Activated T-helper 1 cell treated with Interleukin-2 at 50 U/mL for 16 hours (primary cell): ENCODE results near the gene SLC6A5.

ENCODE experiments used
- DNase-seq: peaks from one replicate; pipeline ENCODE4 v3.0.0-alpha.2; 2020; ENCODE audit warnings: low read depth

The SLC6A5 gene

DNA sequence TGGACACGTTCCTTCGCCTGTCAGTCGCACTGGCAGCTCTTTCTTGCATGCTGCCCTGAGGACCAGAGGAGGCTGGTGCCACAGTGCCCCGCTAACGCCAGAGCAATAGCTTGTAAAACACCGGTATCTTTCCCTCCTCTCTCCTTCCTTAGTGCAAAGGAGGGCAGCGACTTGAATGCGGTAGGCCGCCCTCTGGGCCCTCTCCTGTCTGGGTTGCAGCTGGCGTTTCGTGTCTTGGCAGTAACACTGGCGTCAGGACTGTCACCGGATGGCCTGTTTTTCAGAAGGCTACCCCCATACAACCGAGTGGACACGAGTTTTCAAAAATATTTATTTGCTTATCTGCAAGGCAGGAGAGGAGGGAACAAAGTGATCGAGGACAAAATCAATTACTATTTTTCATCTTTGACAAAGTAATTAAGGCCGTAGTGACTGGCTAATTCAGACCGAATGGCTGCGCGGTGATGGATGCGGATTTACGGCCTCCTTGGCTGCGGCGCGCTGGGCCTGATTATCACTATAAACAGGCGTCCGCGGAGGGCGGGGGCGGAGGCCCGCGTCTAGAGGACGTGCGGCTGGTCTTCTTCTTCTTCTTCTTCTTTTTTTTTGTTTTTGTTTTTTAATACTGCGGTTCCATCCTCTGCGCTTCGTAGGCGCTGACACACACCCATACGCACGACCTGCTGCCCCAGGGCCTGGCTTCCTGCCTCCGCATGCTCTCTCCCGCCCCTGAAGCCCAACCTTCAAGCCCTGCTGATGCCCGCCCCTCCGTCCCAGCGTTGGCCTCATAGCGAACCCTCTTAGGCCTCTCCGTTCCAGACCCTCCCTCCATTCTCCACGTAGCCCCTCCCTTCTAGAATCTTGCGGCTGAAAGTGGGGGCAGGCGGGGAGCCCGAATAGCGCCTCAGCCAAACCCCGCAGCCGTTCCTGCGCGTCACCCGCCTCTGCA, 2.9 kb upstream of the SLC6A5 start:
- DNase-seq, result no peak

DNA sequence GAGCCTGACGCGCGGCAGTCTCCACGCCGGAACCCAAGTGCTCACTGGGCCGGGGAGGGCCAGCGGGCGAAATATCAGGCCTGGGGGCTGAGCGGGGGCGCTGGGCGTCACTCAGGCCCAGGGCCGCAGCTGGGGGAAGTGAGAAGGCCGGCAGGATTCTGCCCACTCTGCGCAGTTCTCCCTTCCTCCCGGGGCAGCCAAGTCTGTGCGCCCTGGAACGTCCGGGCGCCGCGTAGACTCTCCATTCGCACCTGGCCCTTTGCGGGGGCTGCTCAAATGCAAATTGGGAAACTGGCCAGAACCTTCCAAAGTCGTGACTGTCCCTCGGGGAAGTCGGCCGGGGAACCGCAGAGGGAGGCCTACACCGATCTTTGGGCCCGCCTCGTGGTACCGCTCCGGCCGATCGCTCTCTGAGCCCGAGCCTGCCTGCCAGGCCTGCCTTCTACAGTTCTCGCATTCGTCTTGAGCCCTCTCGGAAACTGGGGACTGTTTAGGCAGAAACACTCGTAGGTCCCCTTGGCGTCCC, 2.2 kb upstream of the SLC6A5 start:
- DNase-seq, result no peak

DNA sequence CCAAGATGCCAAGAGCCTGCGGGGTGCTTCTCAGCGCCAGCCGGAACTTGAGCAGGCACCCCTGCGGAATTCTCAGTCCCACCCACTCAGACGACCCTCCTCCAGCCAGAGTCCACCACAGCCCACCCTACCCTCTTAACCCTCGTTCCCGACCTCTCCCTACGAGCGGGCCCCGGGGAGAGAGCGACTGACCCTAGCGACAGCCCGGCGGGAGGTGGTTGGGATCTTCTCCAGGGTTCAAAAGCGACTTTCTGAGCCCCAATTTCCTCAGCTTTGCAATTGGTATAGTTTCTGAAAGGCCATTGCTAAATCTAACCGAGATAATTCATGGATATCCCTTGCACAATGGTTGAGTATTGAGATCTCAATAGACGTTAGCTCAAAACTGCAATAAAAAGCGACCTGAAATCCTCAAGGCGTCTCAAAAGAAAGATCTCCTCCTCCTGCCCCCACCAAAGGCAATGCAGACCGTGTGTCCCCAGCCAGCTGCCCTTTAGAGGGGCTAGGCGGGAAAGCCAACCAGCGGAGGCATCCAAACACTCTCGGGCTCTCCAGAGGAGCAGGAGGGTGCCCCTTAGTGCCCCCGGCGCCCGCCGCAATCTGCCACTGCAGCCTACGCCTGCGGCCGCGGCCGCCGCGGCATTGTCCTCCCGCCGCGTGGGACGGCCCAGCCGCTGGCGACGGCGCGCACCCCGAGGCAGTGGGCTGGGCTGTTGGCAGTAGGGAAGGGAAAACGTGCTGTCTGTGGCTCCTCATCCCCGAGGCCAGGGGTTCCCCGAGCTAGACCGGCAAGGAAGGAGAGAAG, 1.5 kb upstream of the SLC6A5 start:
- DNase-seq, result no peak

GRCh38 chr11:20598492-20598891, 916 bp upstream of the SLC6A5 start:
- DNase-seq, result no peak

- no peak for DNase-seq
Observed at GRCh38 chr11:20600020-20600346, 575 bp downstream of the SLC6A5 start.

DNA sequence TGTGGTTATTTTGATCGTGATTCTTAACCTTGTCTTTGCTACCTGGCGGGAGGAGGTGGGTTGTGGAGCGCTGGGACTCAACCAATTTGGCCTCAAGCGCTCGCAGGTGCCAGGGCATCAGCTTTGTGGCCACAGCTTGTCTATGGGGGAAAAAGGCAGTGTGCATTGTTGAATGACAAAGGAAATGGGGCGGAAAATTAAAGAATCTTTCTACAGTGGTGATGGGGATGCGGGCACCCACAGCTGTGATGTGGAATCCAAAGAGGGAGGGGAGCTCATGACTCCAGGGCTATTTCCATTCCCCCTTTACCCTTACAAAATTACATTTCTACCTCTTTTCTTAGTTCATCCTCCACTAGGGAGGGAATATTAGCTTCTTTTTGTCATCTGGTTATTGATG, 1.1 kb downstream of the SLC6A5 start:
- no peak for DNase-seq

- DNase-seq, result no peak
Observed at GRCh38 chr11:20601221-20601914, 2.0 kb downstream of the SLC6A5 start.

DNA sequence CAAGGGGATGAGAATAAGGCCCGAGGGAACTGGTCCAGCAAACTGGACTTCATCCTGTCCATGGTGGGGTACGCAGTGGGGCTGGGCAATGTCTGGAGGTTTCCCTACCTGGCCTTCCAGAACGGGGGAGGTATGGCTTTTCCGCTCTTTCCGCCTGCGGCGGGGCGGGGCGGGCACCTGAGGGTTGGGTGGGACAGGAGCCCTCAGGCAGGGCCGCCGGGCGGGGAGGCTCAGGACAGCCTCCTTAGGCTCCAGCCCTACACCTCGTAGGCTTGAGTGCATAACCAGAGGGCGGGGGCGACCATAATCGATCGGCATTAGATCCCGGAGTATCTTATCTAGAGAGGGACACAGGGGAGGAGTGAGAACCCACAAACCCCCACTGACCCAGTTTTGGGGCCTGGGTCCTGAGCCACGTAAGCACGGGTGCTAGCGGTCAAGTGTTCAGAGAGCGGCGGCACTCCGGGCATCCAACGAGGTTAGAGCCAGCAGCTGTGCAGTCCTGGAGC, 4.9 kb downstream of the SLC6A5 start:
- no peak for DNase-seq

- no peak for DNase-seq
Observed at GRCh38 chr11:20604864-20605601, 5.6 kb downstream of the SLC6A5 start.

GRCh38 chr11:20605602-20606091, 6.2 kb downstream of the SLC6A5 start:
- no peak for DNase-seq

DNA sequence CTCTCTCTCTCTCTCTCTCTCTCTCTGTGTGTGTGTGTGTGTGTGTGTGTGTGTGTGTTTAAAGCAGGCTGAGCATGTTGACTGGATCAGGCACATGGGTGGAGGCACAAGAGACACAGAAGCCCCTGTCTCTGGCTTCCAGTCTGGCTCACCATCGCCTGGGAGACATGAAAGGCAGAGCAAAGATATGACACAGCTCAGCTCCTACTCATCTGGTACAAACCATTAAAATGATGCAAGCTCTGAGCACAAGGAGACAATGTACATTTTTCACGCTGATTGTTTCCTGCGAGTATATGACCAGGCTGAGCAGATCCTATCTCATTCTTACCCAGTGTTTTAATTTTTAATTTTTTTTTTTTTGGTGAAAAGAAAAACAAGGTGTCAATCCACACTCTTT, 9.5 kb downstream of the SLC6A5 start:
- no peak for DNase-seq

- peak; percentile 13 for DNase-seq
Observed at GRCh38 chr11:20609727-20610707, 10.6 kb downstream of the SLC6A5 start.

- no peak for DNase-seq
Observed at GRCh38 chr11:20610825-20611224, 11.4 kb downstream of the SLC6A5 start.

DNA sequence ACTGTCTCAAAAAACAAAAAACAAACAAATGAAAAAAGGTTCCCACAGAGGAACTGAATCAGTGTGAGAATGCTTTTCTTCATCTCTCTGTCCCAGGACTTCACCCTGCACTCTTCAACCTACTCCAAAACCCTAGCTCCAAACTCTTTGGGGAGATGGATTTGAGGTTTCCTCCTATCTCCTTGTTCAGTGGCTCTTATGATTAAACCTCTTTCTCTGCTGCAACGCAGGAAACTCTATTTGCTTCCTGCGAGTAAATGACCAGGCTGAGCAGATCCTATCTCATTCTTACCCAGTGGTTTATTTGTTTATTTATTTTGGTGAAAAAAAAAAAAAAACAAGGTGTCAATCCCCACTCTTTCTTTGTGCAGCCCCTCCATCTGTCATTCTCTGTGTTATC, 12.0 kb downstream of the SLC6A5 start:
- no peak for DNase-seq

DNA sequence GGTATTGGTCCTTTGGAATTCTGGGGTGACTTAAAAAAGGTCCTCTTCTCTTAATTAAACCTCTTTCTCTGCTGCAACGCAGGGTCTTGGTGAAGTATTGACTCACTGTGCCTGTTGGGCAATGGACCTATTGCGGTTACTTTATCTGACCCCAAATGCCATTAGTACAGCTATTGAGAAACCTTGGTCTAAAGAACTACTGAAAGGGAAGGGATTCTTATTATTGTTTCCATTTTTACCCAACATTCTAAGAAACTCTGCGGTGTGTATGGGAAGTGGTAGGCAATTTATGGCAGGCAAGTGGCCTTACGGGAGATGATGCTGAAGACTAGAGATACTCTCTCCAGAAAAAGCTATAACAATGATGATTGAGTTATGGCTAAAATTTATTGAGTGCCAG, 12.5 kb downstream of the SLC6A5 start:
- DNase-seq, result no peak

GRCh38 chr11:20612416-20612815, 13.0 kb downstream of the SLC6A5 start:
- no peak for DNase-seq

DNA sequence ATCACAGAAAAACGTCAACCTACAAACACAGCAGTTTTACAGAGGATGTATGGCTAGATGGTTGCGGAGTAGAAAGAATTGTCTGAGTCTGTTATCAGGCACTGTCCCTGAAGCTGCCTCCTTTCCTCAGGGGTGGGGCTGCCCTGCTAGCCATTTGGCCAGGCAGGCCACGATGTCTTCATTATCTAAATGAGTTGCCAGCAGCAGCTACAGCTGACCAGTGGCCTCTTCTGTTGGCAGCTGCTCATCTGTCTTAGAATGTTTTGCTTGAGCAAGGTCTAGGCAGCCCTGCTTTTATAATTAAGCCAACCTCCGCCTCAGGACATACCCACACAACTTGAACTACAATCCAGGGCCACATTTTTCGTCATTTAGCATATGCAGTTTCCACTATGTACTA, 17.5 kb downstream of the SLC6A5 start:
- DNase-seq, result no peak

- no peak for DNase-seq
Observed at GRCh38 chr11:20617346-20618005, 18.1 kb downstream of the SLC6A5 start.

DNA sequence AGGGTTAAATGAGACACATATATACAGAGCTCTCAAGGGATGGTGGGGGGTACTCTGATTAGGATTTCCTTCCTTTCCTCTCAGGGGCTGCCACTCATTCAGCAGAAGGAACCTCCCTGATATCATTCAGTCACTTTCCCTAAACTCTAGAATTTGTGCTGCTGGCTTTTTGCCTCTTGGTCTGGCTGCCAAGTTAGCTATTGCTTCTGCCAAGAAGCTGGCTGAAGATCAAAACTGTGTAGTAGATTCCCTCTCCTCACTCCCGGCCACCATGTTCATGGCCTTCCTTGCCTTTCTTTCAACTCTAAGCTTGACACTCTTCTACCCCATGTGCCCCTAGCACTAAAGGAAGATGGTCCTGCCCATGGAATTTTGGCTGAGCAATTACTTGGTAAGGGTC, 18.7 kb downstream of the SLC6A5 start:
- DNase-seq, result no peak

- DNase-seq, result no peak
Observed at GRCh38 chr11:20620988-20621387, 21.6 kb downstream of the SLC6A5 start.
